DND-41 (cell line): ENCODE results near the gene ZNF281.
"Not testable (repeated sequence)": the region's sequence is repeated elsewhere in the genome, so short reads cannot be mapped to it uniquely, and the experiment has no call there.

Experiments
- ATAC-seq: fragments of 200-7000 bp; cut with Tn5 transposase; 3 replicates; pipeline ENCODE4 v1.9.1; 2021; ENCODE audit warnings: low read depth; ENCODE audit not compliant: insufficient read depth
- DNase-seq: peaks from one replicate; pipeline ENCODE4 v3.0.0-alpha.2; 2020
- H2AFZ ChIP-seq: 2 replicates; pipeline ENCODE4 v1.6.0; 2012; ENCODE audit warnings: low read depth, low read length
- H3K27ac ChIP-seq: 2 replicates; pipeline ENCODE4 v1.5.1; 2012; ENCODE audit warnings: low read length, inconsistent platforms
- H3K27me3 ChIP-seq: fragments of 200-600 bp; sonication (generic); 2 replicates; pipeline ENCODE4 v1.6.0; 2012; ENCODE audit warnings: low read length, mild to moderate bottlenecking, inconsistent platforms; ENCODE audit not compliant: insufficient read depth, poor library complexity
- H3K36me3 ChIP-seq: 2 replicates; pipeline ENCODE4 v1.5.1; 2012; ENCODE audit warnings: low read length, inconsistent platforms; ENCODE audit not compliant: insufficient read depth
- H3K4me1 ChIP-seq: 2 replicates; pipeline ENCODE4 v1.5.1; 2012; ENCODE audit warnings: mild to moderate bottlenecking, low read length; ENCODE audit not compliant: insufficient read depth
- H3K4me2 ChIP-seq: 2 replicates; pipeline ENCODE4 v1.6.0; 2012; ENCODE audit warnings: mild to moderate bottlenecking, moderate library complexity, low read length, inconsistent platforms; ENCODE audit not compliant: insufficient read depth
- H3K4me3 ChIP-seq, 2 experiments: fragments of 200-600 bp in 1 of 2; shearing (Covaris generic) in 1 of 2; 2 replicates each; pipeline ENCODE4 v1.5.1; 2012 to 2016; ENCODE audit warnings: inconsistent platforms in 2 of 2, low read length in 2 of 2, mild to moderate bottlenecking in 2 of 2, low read depth in 1 of 2, moderate library complexity in 1 of 2
- H3K79me2 ChIP-seq: 2 replicates; pipeline ENCODE4 v1.6.0; 2012; ENCODE audit warnings: low read length, inconsistent platforms; ENCODE audit not compliant: insufficient read depth
- H3K9ac ChIP-seq: 2 replicates; pipeline ENCODE4 v1.6.0; 2012; ENCODE audit warnings: low read depth, mild to moderate bottlenecking, inconsistent platforms, low read length, moderate library complexity
- H3K9me3 ChIP-seq: 2 replicates; pipeline ENCODE4 v1.5.1; 2012; ENCODE audit warnings: low read length, moderate library complexity, mild to moderate bottlenecking, inconsistent platforms; ENCODE audit not compliant: insufficient read depth, severe bottlenecking
- H4K20me1 ChIP-seq: 2 replicates; pipeline ENCODE4 v1.6.0; 2012; ENCODE audit warnings: low read length; ENCODE audit not compliant: insufficient read depth
- CTCF ChIP-seq: IDR thresholded peaks from 2 replicates; pipeline ENCODE4 v1.5.1; 2012; ENCODE audit warnings: borderline replicate concordance, low read length, moderate library complexity, mild to moderate bottlenecking; ENCODE audit not compliant: poor library complexity, severe bottlenecking; ENCODE audit errors: extremely low read depth
- EZH2 ChIP-seq: IDR thresholded peaks from 3 replicates; pipeline ENCODE4 v1.6.1; 2012; ENCODE audit warnings: borderline replicate concordance, low read depth, mild to moderate bottlenecking, moderate library complexity, low read length, inconsistent platforms; ENCODE audit not compliant: severe bottlenecking

Gene ZNF281

DNA sequence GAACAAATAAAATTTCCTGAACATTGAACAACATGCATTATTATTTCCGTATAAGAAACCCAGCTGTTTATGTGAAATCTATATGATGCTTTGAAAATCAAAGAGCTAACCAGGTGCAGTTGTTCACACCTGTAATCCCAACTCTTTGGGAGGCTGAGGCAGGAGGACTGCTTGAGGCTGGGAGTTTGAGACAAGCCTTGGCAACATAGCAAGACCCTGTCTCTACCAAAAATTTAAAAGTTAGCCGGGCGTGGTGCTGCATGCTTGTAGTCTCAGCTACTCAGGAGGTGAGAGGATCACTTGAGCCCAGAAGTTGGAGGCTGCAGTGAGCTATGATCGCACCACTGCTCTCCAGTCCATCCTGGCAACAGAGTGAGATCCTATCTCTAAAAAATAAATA is 4.8 kb upstream of the ZNF281 start:
- Histone ChIP-seq H3K36me3 (no peaks in the 10 kb centered on the region), H3K27me3 (peaks cover 10% of the 10 kb centered on the region), H3K79me2 (peaks cover 1% of the 10 kb centered on the region), H3K4me3 (no peak overlapping the region), H3K4me1 (peaks cover 9% of the 10 kb centered on the region), H3K27ac (no peak overlapping the region), H2AFZ (no peak overlapping the region), H3K4me2 (no peak overlapping the region), H3K9ac (no peak overlapping the region), H3K9me3 (no peaks in the 10 kb centered on the region), H4K20me1 (no peaks in the 10 kb centered on the region)
- DNase-seq (no peak), ATAC-seq (no peak)
- TF ChIP-seq CTCF = no peak
- TF ChIP-seq EZH2 = no peak

GRCh38 chr1:200413766-200414165 is 3.9 kb upstream of the ZNF281 start:
- not testable (repeated sequence) for ATAC-seq, H2AFZ ChIP-seq, H3K9ac ChIP-seq, H3K27ac ChIP-seq, DNase-seq, H4K20me1 ChIP-seq, H3K36me3 ChIP-seq, H3K27me3 ChIP-seq, H3K9me3 ChIP-seq, H3K4me3 ChIP-seq, H3K4me2 ChIP-seq
- Histone ChIP-seq H3K79me2 (peaks cover 10% of the 10 kb centered on the region), H3K4me1 (peaks cover 14% of the 10 kb centered on the region)

DNA sequence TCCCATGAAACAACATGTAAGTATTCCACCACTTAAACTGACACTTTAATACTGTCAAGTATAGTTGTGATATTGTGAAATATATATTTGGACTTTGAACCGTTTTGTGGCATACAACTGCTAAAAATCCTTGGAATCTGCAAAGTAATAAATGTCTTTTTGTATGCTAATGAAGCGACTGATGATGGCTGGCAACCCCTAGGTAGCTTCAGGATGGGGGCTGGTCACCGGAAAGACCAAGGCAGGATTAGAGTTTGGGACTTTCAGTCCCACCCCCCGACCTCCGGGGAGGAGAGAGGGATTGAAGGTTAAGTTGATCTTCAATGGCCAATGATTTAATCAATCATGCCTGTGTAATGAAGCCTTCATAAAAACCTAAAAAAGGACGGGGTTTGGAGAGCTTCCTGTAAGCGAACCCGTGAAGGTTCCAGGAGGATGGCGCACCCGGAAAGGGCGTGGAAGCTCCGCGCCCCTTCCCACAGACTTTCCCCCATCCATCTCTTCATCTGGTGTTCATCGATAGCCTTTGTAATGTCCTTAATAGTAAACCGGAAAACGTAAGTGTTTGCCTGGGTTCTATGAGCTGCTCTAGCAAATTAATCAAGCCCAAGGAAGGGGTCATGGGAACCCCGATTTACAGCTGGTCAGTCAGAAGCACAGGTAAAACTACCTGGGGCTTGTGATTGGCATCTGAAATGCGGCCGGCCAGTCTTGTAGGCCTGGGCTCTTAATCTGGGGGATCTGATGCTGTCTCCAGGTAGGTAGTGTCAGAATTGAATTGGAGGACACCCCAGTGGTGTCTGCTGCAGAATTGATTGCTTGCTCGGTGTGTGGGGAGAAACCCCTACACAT is 1.8 kb upstream of the ZNF281 start:
- Histone ChIP-seq H3K4me3 (no peak overlapping the region), H3K4me2 (no peak overlapping the region), H3K36me3 (peaks cover 24% of the 10 kb centered on the region), H3K79me2 (peaks cover 31% of the 10 kb centered on the region), H2AFZ (no peak overlapping the region), H3K27ac (no peak overlapping the region), H3K9ac (no peak overlapping the region), H3K27me3 (peaks cover 10% of the 10 kb centered on the region), H4K20me1 (peaks cover 26% of the 10 kb centered on the region), H3K9me3 (no peaks in the 10 kb centered on the region), H3K4me1 (peaks cover 35% of the 10 kb centered on the region)
- TF ChIP-seq EZH2 (no peak), CTCF (no peak)
- no peak for ATAC-seq
- no peak for DNase-seq

- H3K27ac ChIP-seq = peak overlapping the region; percentile 81
- DNase-seq = peak; percentile 44
These were observed 686 bp upstream of the ZNF281 start for GRCh38 chr1:200410566-200410878.

More at GRCh38 chr1:200410566-200410878, 686 bp upstream of the ZNF281 start:
- Histone ChIP-seq H3K27me3 (peaks cover 6% of the 10 kb centered on the region), H3K9ac (peak overlapping the region; percentile 89), H4K20me1 (peaks cover 26% of the 10 kb centered on the region), H3K4me3 (peak overlapping the region; percentile 20 to 93; a peak in 3 of 4 replicates), H2AFZ (peak overlapping the region; percentile 70), H3K4me2 (peak overlapping the region; percentile 81), H3K36me3 (peaks cover 28% of the 10 kb centered on the region), H3K4me1 (peaks cover 46% of the 10 kb centered on the region), H3K9me3 (no peaks in the 10 kb centered on the region), H3K79me2 (peaks cover 41% of the 10 kb centered on the region)
- TF ChIP-seq CTCF (no peak), EZH2 (no peak)
- peak; percentile 2; the same call in 1 of the 3 replicates for ATAC-seq
